Measurements from ENCODE around the gene OR51I2. TPM values are rescaled to one million over a fixed set of nuclear protein-coding genes. Genes with fewer than 3 reads are reported as not detected.
A peak's percentile ranks its signal among the peaks of the same experiment; 100 is the strongest.

The OR51I2 gene
- total RNA-seq, 1 donor from 2014 or later, result not detected

DNA sequence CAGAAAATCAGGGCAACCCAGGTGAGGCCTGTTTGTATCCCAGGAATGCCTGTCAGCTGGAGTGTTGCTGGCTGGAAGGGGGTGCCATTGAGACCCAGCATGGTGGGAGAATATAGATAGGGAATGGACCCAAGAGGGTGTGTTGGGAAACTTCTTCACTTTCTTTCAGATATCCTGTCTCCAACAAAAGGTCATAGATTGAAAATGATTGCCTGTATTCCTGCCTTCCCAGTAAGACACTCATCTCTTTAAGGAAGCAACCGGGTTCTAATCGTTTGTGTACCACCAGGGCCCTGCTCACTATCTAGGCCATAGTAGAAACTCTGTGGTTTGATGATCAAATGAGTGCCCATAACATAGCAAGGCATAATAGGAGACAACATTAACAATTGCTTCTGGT, 7.7 kb upstream of the OR51I2 start, which contains the start of gene OR51I1:
Gene OR51I1, minus strand, starts transcription at position 101 of the 400 bp plus-strand sequence. Its CDS starts 0 bp downstream, at position 101.
- Mint-ChIP-seq H3K4me1 (ENCODE audit: low read depth, unreplicated experiment) (no peaks in the 10 kb centered on the region), H3K27ac (ENCODE audit: unreplicated experiment) (no peak within 1 kb of the TSS), H3K4me3 (ENCODE audit: unreplicated experiment) (no peak within 1 kb of the TSS), H3K27me3 (ENCODE audit: unreplicated experiment) (no peaks in the 10 kb centered on the region), H3K9me3 (ENCODE audit: unreplicated experiment) (no peaks in the 10 kb centered on the region), H3K36me3 (ENCODE audit: unreplicated experiment) (no peaks in the 10 kb centered on the region)
- DNase-seq, result no peak
- TF ChIP-seq, protein P1, sequence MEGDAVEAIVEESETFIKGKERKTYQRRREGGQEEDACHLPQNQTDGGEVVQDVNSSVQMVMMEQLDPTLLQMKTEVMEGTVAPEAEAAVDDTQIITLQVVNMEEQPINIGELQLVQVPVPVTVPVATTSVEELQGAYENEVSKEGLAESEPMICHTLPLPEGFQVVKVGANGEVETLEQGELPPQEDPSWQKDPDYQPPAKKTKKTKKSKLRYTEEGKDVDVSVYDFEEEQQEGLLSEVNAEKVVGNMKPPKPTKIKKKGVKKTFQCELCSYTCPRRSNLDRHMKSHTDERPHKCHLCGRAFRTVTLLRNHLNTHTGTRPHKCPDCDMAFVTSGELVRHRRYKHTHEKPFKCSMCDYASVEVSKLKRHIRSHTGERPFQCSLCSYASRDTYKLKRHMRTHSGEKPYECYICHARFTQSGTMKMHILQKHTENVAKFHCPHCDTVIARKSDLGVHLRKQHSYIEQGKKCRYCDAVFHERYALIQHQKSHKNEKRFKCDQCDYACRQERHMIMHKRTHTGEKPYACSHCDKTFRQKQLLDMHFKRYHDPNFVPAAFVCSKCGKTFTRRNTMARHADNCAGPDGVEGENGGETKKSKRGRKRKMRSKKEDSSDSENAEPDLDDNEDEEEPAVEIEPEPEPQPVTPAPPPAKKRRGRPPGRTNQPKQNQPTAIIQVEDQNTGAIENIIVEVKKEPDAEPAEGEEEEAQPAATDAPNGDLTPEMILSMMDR (IDR thresholded peaks at IDR 0.05; ENCODE audit: partially characterized antibody, unreplicated experiment), result no peak

DNA sequence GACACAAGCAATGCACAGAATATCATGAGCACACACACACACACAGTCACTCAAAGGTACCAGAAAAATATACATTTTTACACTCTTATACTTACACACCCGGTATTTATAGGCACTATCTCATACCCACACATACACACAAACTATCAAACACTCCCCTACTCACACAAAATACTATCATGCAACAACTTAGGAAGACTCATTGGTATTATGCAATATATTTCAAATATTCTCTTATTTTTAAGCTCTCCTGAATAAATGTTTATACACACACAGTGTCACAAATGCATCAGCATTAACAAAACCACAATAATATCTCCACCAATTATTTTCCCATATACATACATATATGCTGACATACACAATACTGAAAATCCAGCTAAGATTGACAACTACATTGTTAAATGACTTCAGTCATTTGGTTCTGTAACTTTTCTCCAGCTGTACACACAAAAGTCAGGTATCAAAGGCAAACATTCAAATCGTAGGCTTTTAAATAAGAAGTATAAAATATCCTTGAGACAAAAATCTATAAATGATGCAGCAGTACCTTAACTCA, 5.2 kb upstream of the OR51I2 start:
- H3K36me3 Mint-ChIP-seq (ENCODE audit: unreplicated experiment), result no peaks in the 10 kb centered on the region

DNA sequence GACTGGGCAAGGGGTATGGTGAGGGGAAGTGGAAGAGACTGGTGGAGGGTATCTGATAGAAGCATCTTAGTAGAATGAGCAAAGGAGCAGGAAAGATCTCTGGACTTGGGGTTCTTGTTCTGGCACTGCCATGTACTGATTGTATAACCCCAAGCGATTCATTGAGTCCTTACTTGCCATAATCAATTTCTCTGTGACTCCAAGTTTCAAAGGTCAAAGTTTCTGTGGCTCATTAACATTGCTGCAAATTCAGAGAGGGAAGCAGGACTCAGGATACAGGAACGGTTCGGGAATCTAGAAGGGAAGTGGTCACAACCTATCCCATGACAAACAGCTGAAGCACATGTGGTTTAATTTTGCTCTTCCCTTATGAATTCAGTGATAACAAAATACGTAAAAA, 309 bp downstream of the OR51I2 start:
- Mint-ChIP-seq H3K4me1 (ENCODE audit: low read depth, unreplicated experiment) (no peaks in the 10 kb centered on the region), H3K27ac (ENCODE audit: unreplicated experiment) (no peak overlapping the region)

More for the DNA sequence above, 5.2 kb upstream of the OR51I2 start:
- H3K4me3 Mint-ChIP-seq (ENCODE audit: unreplicated experiment), result no peak overlapping the region
- H3K4me1 Mint-ChIP-seq (ENCODE audit: low read depth, unreplicated experiment), result no peaks in the 10 kb centered on the region
- DNase-seq, result no peak
- no peaks in the 10 kb centered on the region for H3K27me3 Mint-ChIP-seq (ENCODE audit: unreplicated experiment)
- no peak overlapping the region for H3K27ac Mint-ChIP-seq (ENCODE audit: unreplicated experiment)
- TF ChIP-seq, protein P1 (IDR thresholded peaks at IDR 0.05; ENCODE audit: partially characterized antibody, unreplicated experiment), result no peak
- H3K9me3 Mint-ChIP-seq (ENCODE audit: unreplicated experiment), result no peaks in the 10 kb centered on the region

DNA sequence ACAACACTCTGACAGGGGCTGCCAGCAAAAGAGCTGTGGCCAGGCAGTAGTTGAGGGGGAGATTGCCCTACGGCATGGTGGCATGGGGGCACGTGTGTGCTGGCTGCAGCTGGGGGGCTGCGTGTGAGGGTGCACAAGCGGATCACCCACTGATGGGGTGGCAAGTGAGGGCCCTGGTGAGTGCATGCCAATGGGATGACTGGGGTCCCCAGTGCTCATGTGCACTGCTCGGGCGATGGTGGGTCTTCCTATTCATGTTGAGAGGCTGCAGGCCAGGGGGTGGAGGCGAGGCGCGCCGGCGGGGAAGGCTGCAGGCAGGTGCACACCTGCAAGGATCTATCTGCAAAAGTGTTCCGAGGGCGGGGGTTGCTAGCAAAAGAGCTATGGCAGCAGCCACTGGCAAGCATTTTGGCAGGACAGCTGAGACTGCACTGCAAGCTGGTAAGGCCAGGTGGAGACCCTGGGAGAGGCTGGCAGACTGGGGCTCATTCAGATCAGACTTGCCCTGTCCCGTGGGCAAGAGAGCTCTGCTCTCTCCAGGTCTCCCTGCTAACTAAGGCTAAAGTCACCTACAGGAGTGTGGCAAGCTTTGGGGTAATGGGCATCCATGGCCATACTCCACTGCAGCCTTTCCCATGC, 12.0 kb downstream of the OR51I2 start:
- peaks cover 2% of the 10 kb centered on the region for H3K27me3 Mint-ChIP-seq (ENCODE audit: unreplicated experiment)
- DNase-seq, result no peak
- TF ChIP-seq, protein P1 (IDR thresholded peaks at IDR 0.05; ENCODE audit: partially characterized antibody, unreplicated experiment), result no peak
- H3K4me3 Mint-ChIP-seq (ENCODE audit: unreplicated experiment), result no peak overlapping the region
- H3K27ac Mint-ChIP-seq (ENCODE audit: unreplicated experiment), result peak overlapping the region; percentile 25
- H3K4me1 Mint-ChIP-seq (ENCODE audit: low read depth, unreplicated experiment), result no peaks in the 10 kb centered on the region
- H3K36me3 Mint-ChIP-seq (ENCODE audit: unreplicated experiment), result no peaks in the 10 kb centered on the region
- H3K9me3 Mint-ChIP-seq (ENCODE audit: unreplicated experiment), result peaks cover 2% of the 10 kb centered on the region

More for the DNA sequence above, 309 bp downstream of the OR51I2 start:
- Mint-ChIP-seq H3K27me3 (ENCODE audit: unreplicated experiment) (no peaks in the 10 kb centered on the region), H3K9me3 (ENCODE audit: unreplicated experiment) (no peaks in the 10 kb centered on the region), H3K36me3 (ENCODE audit: unreplicated experiment) (no peaks in the 10 kb centered on the region), H3K4me3 (ENCODE audit: unreplicated experiment) (no peak overlapping the region)
- TF ChIP-seq, protein P1 (IDR thresholded peaks at IDR 0.05; ENCODE audit: partially characterized antibody, unreplicated experiment), result no peak
- no peak for DNase-seq

DNA sequence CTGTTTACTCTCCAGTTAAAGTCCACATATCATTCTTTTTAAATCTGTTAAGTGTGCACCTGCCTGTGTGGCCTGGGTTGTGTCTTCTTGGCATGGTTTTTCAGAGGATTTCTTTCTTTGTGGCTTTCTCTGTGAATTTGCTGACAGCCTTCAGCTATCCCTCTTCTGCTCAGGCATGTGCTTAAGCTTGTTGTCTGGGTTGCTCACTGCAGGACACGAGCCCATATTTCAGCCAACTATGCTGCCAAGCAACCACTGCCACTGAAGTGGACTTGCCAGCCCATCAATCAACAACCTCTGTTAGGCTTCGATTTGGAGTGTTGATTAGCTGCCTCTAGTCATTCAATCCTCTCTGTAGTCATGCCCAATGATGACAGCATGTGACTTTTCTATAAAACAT, 18.4 kb downstream of the OR51I2 start:
- Mint-ChIP-seq H3K4me3 (ENCODE audit: unreplicated experiment) (no peak overlapping the region), H3K27ac (ENCODE audit: unreplicated experiment) (no peak overlapping the region), H3K27me3 (ENCODE audit: unreplicated experiment) (no peaks in the 10 kb centered on the region), H3K36me3 (ENCODE audit: unreplicated experiment) (no peaks in the 10 kb centered on the region), H3K9me3 (ENCODE audit: unreplicated experiment) (no peaks in the 10 kb centered on the region), H3K4me1 (ENCODE audit: low read depth, unreplicated experiment) (no peaks in the 10 kb centered on the region)
- TF ChIP-seq, protein P1 (IDR thresholded peaks at IDR 0.05; ENCODE audit: partially characterized antibody, unreplicated experiment), result no peak
- DNase-seq, result no peak

Data from glutamatergic neuron (in vitro differentiated cells).